Ramos (cell line): Measurements from ENCODE around the gene TBC1D4.

Experiments used
- in situ Hi-C: fragments of 300-500 bp; cut with MboI; formaldehyde crosslinking; loops from one replicate; pipeline ENCODE4 v1.14.3; 2022; ENCODE audit warnings: low sequenced_read_pairs; ENCODE audit not compliant: unreplicated experiment

TBC1D4 gene

GRCh38 chr13:75486146-75487062, 4.4 kb upstream of the TBC1D4 start:
- in situ Hi-C loops: loop anchor here (10.0 kb wide), 1 partner anchor 112 kb away; no protein-coding TSS in a partner anchor

GRCh38 chr13:75485286-75486062, 3.5 kb upstream of the TBC1D4 start:
- in situ Hi-C loops: loop anchor here (10.0 kb wide), 1 partner anchor 111 kb away; no protein-coding TSS in a partner anchor

GRCh38 chr13:75482820-75483079, 781 bp upstream of the TBC1D4 start:
- in situ Hi-C loops: loop anchor here (10.0 kb wide), 1 partner anchor 108 kb away; no protein-coding TSS in a partner anchor

- in situ Hi-C loops: loop anchor here (10.0 kb wide), 1 partner anchor 107 kb away; no protein-coding TSS in a partner anchor
Observed at GRCh38 chr13:75481176-75482069, 546 bp downstream of the TBC1D4 start.

GRCh38 chr13:75480671-75481175, 1.2 kb downstream of the TBC1D4 start:
- in situ Hi-C loops: loop anchor here (10.0 kb wide), 1 partner anchor 106 kb away; no protein-coding TSS in a partner anchor

- in situ Hi-C loops: no loop called here
Observed at GRCh38 chr13:75479102-75479740, 2.7 kb downstream of the TBC1D4 start.

- in situ Hi-C loops: no loop called here
Observed at GRCh38 chr13:75478659-75479058, 3.3 kb downstream of the TBC1D4 start.

GRCh38 chr13:75474956-75475355, 7.0 kb downstream of the TBC1D4 start:
- in situ Hi-C loops: no loop called here

GRCh38 chr13:75473468-75473867, 8.5 kb downstream of the TBC1D4 start:
- in situ Hi-C loops: no loop called here

GRCh38 chr13:75470676-75471075, 11.3 kb downstream of the TBC1D4 start:
- in situ Hi-C loops: no loop called here

GRCh38 chr13:75469047-75469446, 12.9 kb downstream of the TBC1D4 start:
- in situ Hi-C loops: no loop called here

GRCh38 chr13:75468602-75469001, 13.4 kb downstream of the TBC1D4 start:
- in situ Hi-C loops: no loop called here

GRCh38 chr13:75468098-75468497, 13.9 kb downstream of the TBC1D4 start:
- in situ Hi-C loops: no loop called here

- in situ Hi-C loops: no loop called here
Observed at GRCh38 chr13:75467040-75467728, 14.8 kb downstream of the TBC1D4 start.

- in situ Hi-C loops: no loop called here
Observed at GRCh38 chr13:75465236-75465635, 16.7 kb downstream of the TBC1D4 start.

- in situ Hi-C loops: no loop called here
Observed at GRCh38 chr13:75461314-75461713, 20.7 kb downstream of the TBC1D4 start.

GRCh38 chr13:75460644-75461043, 21.3 kb downstream of the TBC1D4 start:
- in situ Hi-C loops: no loop called here

- in situ Hi-C loops: no loop called here
Observed at GRCh38 chr13:75458696-75459422, 23.1 kb downstream of the TBC1D4 start.
